CD14-positive monocyte (primary cell): ENCODE measurements around the gene TMEM30A. TPM values are rescaled to one million over a fixed set of nuclear protein-coding genes. Genes with fewer than 3 reads are reported as not detected.

Experiments
- DNase-seq, 3 donors: peaks; one replicate each; pipeline ENCODE4 v3.0.0-alpha.2; 2011 to 2022
- H2AFZ ChIP-seq: 2 replicates; pipeline ENCODE4 v1.6.0; 2012; ENCODE audit warnings: mild to moderate bottlenecking, low read depth, low read length, inconsistent platforms; ENCODE audit not compliant: insufficient read depth, poor library complexity, severe bottlenecking
- H3K27ac ChIP-seq, 2 donors: 1 replicate in 1 of 2; 2 replicates in 1 of 2; pipeline ENCODE4 v1.5.1; 2012 to 2013; ENCODE audit warnings: low read length in 2 of 2, control low read depth in 1 of 2, inconsistent platforms in 1 of 2, low read depth in 1 of 2, mild to moderate bottlenecking in 1 of 2
- H3K27me3 ChIP-seq, 2 donors: one replicate each; pipeline versions ENCODE4 v1.6.0 to v1.6.1; 2011 to 2013; ENCODE audit warnings: low read length in 2 of 2; ENCODE audit not compliant: control insufficient read depth in 2 of 2, insufficient read depth in 2 of 2
- H3K36me3 ChIP-seq, 2 donors: replicated peaks in 1 of 2; 1 replicate in 1 of 2; 2 replicates in 1 of 2; pipeline versions ENCODE4 v1.5.1 to v1.6.1; 2012 to 2013; ENCODE audit warnings: low read length in 2 of 2, control low read depth in 1 of 2, inconsistent platforms in 1 of 2, mild to moderate bottlenecking in 1 of 2; ENCODE audit not compliant: insufficient read depth in 2 of 2, control insufficient read depth in 1 of 2
- H3K4me1 ChIP-seq, 2 donors: 1 replicate in 1 of 2; 2 replicates in 1 of 2; pipeline versions ENCODE4 v1.5.1 to v1.6.1; 2012 to 2013; ENCODE audit warnings: low read length in 2 of 2, control low read depth in 1 of 2, inconsistent platforms in 1 of 2, mild to moderate bottlenecking in 1 of 2, moderate library complexity in 1 of 2; ENCODE audit not compliant: insufficient read depth in 2 of 2, control insufficient read depth in 1 of 2
- H3K4me2 ChIP-seq: replicated peaks from 2 replicates; pipeline ENCODE3; 2012; ENCODE audit warnings: low read length, moderate library complexity, mild to moderate bottlenecking; ENCODE audit not compliant: poor library complexity, severe bottlenecking; ENCODE audit errors: extremely low read depth
- H3K4me3 ChIP-seq, 3 experiments: fragments of 200-600 bp in 1 of 3; sonication (generic) in 1 of 3; replicated peaks in 1 of 3; 1 replicate in 2 of 3; 2 replicates in 1 of 3; pipeline ENCODE4 v1.5.1; 2011 to 2013; ENCODE audit warnings: low read length in 3 of 3, mild to moderate bottlenecking in 3 of 3, control low read depth in 2 of 3, low read depth in 2 of 3, inconsistent platforms in 1 of 3, moderate library complexity in 1 of 3
- H3K79me2 ChIP-seq: 2 replicates; pipeline ENCODE4 v1.6.0; 2012; ENCODE audit warnings: mild to moderate bottlenecking, control low read depth, inconsistent platforms, low read length, moderate library complexity; ENCODE audit not compliant: insufficient read depth
- H3K9ac ChIP-seq: 2 replicates; pipeline ENCODE4 v1.6.0; 2017; ENCODE audit warnings: low read length, mild to moderate bottlenecking; ENCODE audit not compliant: insufficient read depth, poor library complexity, severe bottlenecking
- H3K9me3 ChIP-seq, 2 donors: replicated peaks in 1 of 2; 1 replicate in 1 of 2; 2 replicates in 1 of 2; pipeline versions ENCODE4 v1.5.1 to v1.6.1; 2012 to 2013; ENCODE audit warnings: low read length in 2 of 2, control low read depth in 1 of 2; ENCODE audit not compliant: control insufficient read depth in 1 of 2, insufficient read depth in 1 of 2
- H4K20me1 ChIP-seq: 2 replicates; pipeline ENCODE4 v1.6.0; 2012; ENCODE audit warnings: mild to moderate bottlenecking, low read length, control low read depth, moderate library complexity; ENCODE audit not compliant: insufficient read depth
- H3K27ac Mint-ChIP-seq, 7 donors: one replicate each; pipeline ENCODE4 v1.8.0; 2020; ENCODE audit warnings: mild to moderate bottlenecking in 7 of 7, mixed read lengths in 7 of 7, moderate library complexity in 6 of 7, inconsistent platforms in 2 of 7
- H3K27me3 Mint-ChIP-seq, 3 donors: one replicate each; pipeline ENCODE4 v1.8.0; 2021 to 2022; ENCODE audit warnings: low read depth in 3 of 3, mild to moderate bottlenecking in 3 of 3, mixed read lengths in 3 of 3, moderate library complexity in 3 of 3, inconsistent platforms in 1 of 3
- H3K36me3 Mint-ChIP-seq, 2 donors: one replicate each; pipeline ENCODE4 v1.8.0; 2020; ENCODE audit warnings: mixed read lengths in 2 of 2, inconsistent platforms in 1 of 2, mild to moderate bottlenecking in 1 of 2
- H3K4me1 Mint-ChIP-seq: one replicate; pipeline ENCODE4 v1.8.0; 2020; ENCODE audit warnings: mild to moderate bottlenecking, mixed read lengths
- H3K4me3 Mint-ChIP-seq, 2 donors: one replicate each; pipeline ENCODE4 v1.8.0; 2020; ENCODE audit warnings: mild to moderate bottlenecking in 2 of 2, mixed read lengths in 2 of 2, moderate library complexity in 1 of 2
- H3K9me3 Mint-ChIP-seq, 7 donors: one replicate each; pipeline ENCODE4 v1.8.0; 2020 to 2022; ENCODE audit warnings: mixed read lengths in 7 of 7, mild to moderate bottlenecking in 6 of 7, moderate library complexity in 6 of 7, inconsistent platforms in 2 of 7
- CTCF ChIP-seq: fragments of 200-600 bp; IDR thresholded peaks from one replicate; pipeline ENCODE4 v1.8.0; 2022; ENCODE audit warnings: antibody characterized with exemption, mild to moderate bottlenecking
- WGBS: methylation state at CpG from one replicate; pipeline ENCODE4 v1.1.5; 2013; ENCODE audit warnings: missing lambda C conversion rate; ENCODE audit not compliant: insufficient coverage; 5-methylcytosine and 5-hydroxymethylcytosine counted together
- intact Hi-C, 2 donors: fragments of 100-400 bp; cut with micrococcal nuclease; formaldehyde crosslinking; loops; one replicate each; pipeline versions ENCODE4 v1.15.0 to v1.15.1; 2023
- polyA plus RNA-seq, 3 donors: library from polyadenylated mRNA; depleted of rRNA in 1 of 3; unstranded in 2 of 3; stranded (reverse) in 1 of 3; fragments of 300-500 nt in 2 of 3; fragments of >200 nt in 1 of 3; fragmentation: Illumina TruSeq in 2 of 3; gene quantifications; 1 replicate in 2 of 3; 2 replicates in 1 of 3; pipeline ENCODE4 v1.2.3, GENCODE V29; 2012 to 2021

The TMEM30A gene
- polyA plus RNA-seq, 3 donors, result 12.2 to 101 (median 70.6) TPM

GRCh38 chr6:75300531-75300855 lies 15.9 kb upstream of the TMEM30A start:
- Mint-ChIP-seq H3K4me3 (no peak overlapping the region), H3K9me3 (no peaks in the 10 kb centered on the region), H3K27me3 (peaks cover 0 to 8% (median 5%) of the 10 kb centered on the region in 3 donors), H3K36me3 (no peaks in the 10 kb centered on the region), H3K4me1 (peaks cover 12% of the 10 kb centered on the region), H3K27ac (peak overlapping the region in 3 of 7 donors; percentile 57 to 77 (median 76))
- no peak for TF ChIP-seq CTCF
- Histone ChIP-seq H3K79me2 (no peaks in the 10 kb centered on the region), H3K4me1 (peaks cover 8 to 9% of the 10 kb centered on the region in 2 donors), H4K20me1 (no peaks in the 10 kb centered on the region), H3K27me3 (no peaks in the 10 kb centered on the region), H3K4me3 (no peak overlapping the region), H3K9me3 (no peaks in the 10 kb centered on the region), H3K4me2 (peak overlapping the region; percentile 25), H3K9ac (no peak overlapping the region), H3K36me3 (no peaks in the 10 kb centered on the region), H3K27ac (no peak overlapping the region), H2AFZ (no peak overlapping the region)
- peak in 1 of 3 donors; percentile 47 for DNase-seq
- intact Hi-C loops, result no loop called here
- no CpG with 5 or more reads among the region's 1 CpG for WGBS

- Histone ChIP-seq H3K4me1 (peaks cover 8 to 9% of the 10 kb centered on the region in 2 donors), H3K4me2 (peak overlapping the region; percentile 25), H3K4me3 (no peak overlapping the region), H4K20me1 (no peaks in the 10 kb centered on the region), H2AFZ (no peak overlapping the region), H3K9ac (no peak overlapping the region), H3K9me3 (no peaks in the 10 kb centered on the region), H3K27ac (no peak overlapping the region), H3K36me3 (no peaks in the 10 kb centered on the region), H3K79me2 (no peaks in the 10 kb centered on the region), H3K27me3 (no peaks in the 10 kb centered on the region)
- Mint-ChIP-seq H3K9me3 (no peaks in the 10 kb centered on the region), H3K4me3 (no peak overlapping the region), H3K4me1 (peaks cover 12% of the 10 kb centered on the region), H3K36me3 (no peaks in the 10 kb centered on the region), H3K27me3 (peaks cover 0 to 5% (median 4%) of the 10 kb centered on the region in 3 donors), H3K27ac (peak overlapping the region in 2 of 7 donors; percentile 76 to 77)
- no peak for TF ChIP-seq CTCF
- no peak for DNase-seq
- intact Hi-C loops, result no loop called here
- WGBS, result 38% methylated on average over 1 of the region's 2 CpGs
Measured at GRCh38 chr6:75299801-75300530, 15.4 kb upstream of the TMEM30A start.
